NB4 (cell line): ENCODE measurements around the gene NTM.

Experiments
- POLR2A ChIP-seq: IDR thresholded peaks from 2 replicates; pipeline ENCODE4 v1.6.1; 2011; ENCODE audit warnings: mild to moderate bottlenecking; ENCODE audit not compliant: insufficient read length; ENCODE audit errors: extremely low read depth
- TF ChIP-seq, protein P1 (sequence below): IDR thresholded peaks from one replicate; pipeline ENCODE4 v1.5.1; 2012; ENCODE audit warnings: low read depth, low read length
- TF ChIP-seq, protein P2 (sequence below): IDR thresholded peaks from 2 replicates; pipeline ENCODE4 v1.6.1; 2011; ENCODE audit warnings: low read depth, low read length

DNA sequence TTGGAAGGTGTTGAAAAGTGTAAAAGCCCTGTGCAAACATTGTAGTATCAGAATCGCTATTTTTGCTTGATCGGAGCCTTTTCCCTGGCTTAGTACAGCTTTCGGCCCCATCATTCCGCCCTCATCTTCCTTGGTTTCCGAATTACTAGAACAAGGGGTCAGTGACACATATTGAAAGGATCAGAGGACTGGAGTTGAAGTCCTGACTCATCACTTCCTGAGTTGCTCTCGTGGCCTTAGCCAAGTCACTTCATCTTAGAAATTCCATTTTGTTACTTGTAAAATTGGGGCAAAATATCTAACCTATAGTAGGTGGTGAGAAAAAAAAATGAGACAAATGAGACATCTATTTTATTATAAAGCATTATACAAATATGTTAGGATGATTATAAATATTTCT lies 375.0 kb downstream of the NTM start:
- TF ChIP-seq, protein P1, sequence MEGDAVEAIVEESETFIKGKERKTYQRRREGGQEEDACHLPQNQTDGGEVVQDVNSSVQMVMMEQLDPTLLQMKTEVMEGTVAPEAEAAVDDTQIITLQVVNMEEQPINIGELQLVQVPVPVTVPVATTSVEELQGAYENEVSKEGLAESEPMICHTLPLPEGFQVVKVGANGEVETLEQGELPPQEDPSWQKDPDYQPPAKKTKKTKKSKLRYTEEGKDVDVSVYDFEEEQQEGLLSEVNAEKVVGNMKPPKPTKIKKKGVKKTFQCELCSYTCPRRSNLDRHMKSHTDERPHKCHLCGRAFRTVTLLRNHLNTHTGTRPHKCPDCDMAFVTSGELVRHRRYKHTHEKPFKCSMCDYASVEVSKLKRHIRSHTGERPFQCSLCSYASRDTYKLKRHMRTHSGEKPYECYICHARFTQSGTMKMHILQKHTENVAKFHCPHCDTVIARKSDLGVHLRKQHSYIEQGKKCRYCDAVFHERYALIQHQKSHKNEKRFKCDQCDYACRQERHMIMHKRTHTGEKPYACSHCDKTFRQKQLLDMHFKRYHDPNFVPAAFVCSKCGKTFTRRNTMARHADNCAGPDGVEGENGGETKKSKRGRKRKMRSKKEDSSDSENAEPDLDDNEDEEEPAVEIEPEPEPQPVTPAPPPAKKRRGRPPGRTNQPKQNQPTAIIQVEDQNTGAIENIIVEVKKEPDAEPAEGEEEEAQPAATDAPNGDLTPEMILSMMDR: no peak
- no peak for TF ChIP-seq POLR2A
- TF ChIP-seq, protein P2, sequence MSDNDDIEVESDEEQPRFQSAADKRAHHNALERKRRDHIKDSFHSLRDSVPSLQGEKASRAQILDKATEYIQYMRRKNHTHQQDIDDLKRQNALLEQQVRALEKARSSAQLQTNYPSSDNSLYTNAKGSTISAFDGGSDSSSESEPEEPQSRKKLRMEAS: no peak
